Breast epithelium (tissue), 3 donors: ENCODE results near the gene PDE1C.

Experiments used
- POLR2A ChIP-seq: fragments of 450-650 bp; IDR thresholded peaks from one replicate; pipeline ENCODE4 v1.6.1; 2016; ENCODE audit warnings: antibody characterized with exemption, mild to moderate bottlenecking, moderate library complexity
- TF ChIP-seq, protein P1 (sequence below), 3 donors: fragments of 450-650 bp; IDR thresholded peaks; one replicate each; pipeline ENCODE4 v1.5.1; 2016 to 2017; ENCODE audit warnings: antibody characterized with exemption in 3 of 3, mild to moderate bottlenecking in 3 of 3, moderate library complexity in 3 of 3

DNA sequence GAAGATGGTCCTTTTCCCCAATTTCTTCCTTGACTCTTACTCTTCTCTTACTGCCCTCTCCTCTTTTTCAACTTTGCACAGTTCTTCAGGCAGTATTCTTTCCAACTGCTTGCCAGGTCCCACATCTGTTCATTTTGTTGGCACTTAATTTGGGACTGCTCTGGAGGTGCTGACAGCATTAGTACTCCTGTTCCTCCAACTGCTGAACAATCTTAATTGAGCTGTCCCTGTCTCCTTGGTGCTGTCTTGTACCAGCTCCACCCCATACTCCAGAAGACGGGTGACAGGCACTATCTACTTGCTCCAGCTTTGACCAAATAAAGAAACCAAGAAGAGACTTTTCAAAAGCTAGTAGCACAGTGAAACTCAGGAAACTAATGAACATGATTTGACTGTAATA is 160.0 kb downstream of the PDE1C start:
- TF ChIP-seq, protein P1, sequence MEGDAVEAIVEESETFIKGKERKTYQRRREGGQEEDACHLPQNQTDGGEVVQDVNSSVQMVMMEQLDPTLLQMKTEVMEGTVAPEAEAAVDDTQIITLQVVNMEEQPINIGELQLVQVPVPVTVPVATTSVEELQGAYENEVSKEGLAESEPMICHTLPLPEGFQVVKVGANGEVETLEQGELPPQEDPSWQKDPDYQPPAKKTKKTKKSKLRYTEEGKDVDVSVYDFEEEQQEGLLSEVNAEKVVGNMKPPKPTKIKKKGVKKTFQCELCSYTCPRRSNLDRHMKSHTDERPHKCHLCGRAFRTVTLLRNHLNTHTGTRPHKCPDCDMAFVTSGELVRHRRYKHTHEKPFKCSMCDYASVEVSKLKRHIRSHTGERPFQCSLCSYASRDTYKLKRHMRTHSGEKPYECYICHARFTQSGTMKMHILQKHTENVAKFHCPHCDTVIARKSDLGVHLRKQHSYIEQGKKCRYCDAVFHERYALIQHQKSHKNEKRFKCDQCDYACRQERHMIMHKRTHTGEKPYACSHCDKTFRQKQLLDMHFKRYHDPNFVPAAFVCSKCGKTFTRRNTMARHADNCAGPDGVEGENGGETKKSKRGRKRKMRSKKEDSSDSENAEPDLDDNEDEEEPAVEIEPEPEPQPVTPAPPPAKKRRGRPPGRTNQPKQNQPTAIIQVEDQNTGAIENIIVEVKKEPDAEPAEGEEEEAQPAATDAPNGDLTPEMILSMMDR (IDR thresholded peaks at IDR 0.05): no peak
- TF ChIP-seq POLR2A: no peak
